ENCODE measurements around the gene SEMA3F. TPM values are rescaled to one million over a fixed set of nuclear protein-coding genes. Genes with fewer than 3 reads are reported as not detected.

Gene SEMA3F
- total RNA-seq, 1 donor from 2014 or later: 14.5 TPM

DNA sequence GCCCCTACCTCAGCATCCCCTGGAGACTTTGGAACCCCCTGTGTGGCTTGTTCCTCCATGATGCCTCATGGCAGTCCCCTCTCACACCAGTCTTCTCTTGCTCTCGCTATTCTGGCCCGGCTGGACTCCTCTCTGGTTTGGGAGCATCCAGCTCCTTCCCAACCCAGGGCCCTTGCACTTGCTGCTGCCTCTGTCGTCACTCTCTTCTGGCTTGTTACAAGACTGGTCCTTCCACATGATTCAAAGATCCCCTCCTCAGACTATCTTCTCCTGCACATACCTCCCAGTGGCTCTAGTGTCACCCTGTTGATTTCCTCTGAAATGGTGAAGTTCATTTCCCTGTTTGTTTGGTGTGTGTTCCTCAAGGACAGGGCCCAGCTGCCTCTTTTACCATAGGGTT is 74.4 kb downstream of the SEMA3F start:
- Mint-ChIP-seq H3K27me3 (ENCODE audit: insufficient read depth, low read depth) (peaks cover 15% of the 10 kb centered on the region), H3K4me1 (peaks cover 71% of the 10 kb centered on the region), H3K27ac (peak overlapping the region; percentile 20), H3K36me3 (peaks cover 5% of the 10 kb centered on the region), H3K4me3 (peak overlapping the region; percentile 25), H3K9me3 (no peaks in the 10 kb centered on the region)
- Histone ChIP-seq H3K79me2 (ENCODE audit: low read depth) (no peaks in the 10 kb centered on the region), H4K20me1 (ENCODE audit: low read depth) (no peaks in the 10 kb centered on the region), H3K36me3 (no peaks in the 10 kb centered on the region), H3K27ac (no peak overlapping the region), H3K4me3 (no peak overlapping the region), H3F3A (ENCODE audit: low read depth) (peaks cover 14% of the 10 kb centered on the region), H2AFZ (replicated peaks) (no peak overlapping the region), H3K9me3 (ENCODE audit: low read depth) (no peaks in the 10 kb centered on the region), H3K4me2 (no peak overlapping the region), H3K9ac (no peak overlapping the region), H3K27me3 (peaks cover 12% of the 10 kb centered on the region), H3K4me1 (peaks cover 38% of the 10 kb centered on the region)
- DNase-seq (ENCODE audit: low spot score): no peak
- no peak for TF ChIP-seq EZH2phosphoT487 (IDR thresholded peaks at IDR 0.05)
- TF ChIP-seq, protein P1, sequence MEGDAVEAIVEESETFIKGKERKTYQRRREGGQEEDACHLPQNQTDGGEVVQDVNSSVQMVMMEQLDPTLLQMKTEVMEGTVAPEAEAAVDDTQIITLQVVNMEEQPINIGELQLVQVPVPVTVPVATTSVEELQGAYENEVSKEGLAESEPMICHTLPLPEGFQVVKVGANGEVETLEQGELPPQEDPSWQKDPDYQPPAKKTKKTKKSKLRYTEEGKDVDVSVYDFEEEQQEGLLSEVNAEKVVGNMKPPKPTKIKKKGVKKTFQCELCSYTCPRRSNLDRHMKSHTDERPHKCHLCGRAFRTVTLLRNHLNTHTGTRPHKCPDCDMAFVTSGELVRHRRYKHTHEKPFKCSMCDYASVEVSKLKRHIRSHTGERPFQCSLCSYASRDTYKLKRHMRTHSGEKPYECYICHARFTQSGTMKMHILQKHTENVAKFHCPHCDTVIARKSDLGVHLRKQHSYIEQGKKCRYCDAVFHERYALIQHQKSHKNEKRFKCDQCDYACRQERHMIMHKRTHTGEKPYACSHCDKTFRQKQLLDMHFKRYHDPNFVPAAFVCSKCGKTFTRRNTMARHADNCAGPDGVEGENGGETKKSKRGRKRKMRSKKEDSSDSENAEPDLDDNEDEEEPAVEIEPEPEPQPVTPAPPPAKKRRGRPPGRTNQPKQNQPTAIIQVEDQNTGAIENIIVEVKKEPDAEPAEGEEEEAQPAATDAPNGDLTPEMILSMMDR (IDR thresholded peaks at IDR 0.05): no peak
- TF ChIP-seq EZH2 (IDR thresholded peaks at IDR 0.05): no peak

DNA sequence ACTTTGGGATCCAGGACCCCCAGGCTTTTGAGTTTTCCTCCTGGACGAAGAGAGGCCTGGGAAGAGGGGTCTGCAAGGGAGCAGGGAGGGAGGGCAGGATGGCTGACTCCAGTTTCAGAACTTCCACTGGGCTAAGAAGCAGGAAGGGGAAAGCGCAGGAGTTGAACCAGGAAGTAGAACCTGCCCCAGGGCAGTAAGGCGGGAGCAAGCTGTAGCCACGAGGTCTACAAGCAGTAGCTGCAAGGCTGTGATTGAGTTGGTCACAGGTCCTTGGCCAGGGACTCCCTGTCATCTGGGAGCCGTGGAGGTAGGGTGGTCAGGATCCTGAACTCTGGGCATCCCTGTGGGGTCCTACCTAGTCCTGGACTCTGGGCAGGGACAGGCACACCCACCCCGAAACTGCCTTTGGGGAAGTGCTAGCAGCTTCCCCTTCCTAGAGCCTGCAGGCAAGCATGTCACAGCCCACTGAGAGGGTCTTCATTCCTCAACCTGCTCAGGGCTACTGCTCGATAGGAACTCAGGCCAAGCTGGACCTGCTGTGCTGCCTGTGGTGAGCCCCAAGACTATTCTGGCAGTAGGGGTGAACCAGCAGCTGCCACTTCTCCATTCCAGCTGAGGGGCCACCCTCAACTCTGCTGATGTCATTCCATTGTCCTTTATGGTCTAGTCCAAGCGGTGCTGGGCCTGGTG is 75.1 kb downstream of the SEMA3F start:
- H3K27ac ChIP-seq: no peak overlapping the region
- peaks cover 68% of the 10 kb centered on the region for H3K4me1 Mint-ChIP-seq

DNA sequence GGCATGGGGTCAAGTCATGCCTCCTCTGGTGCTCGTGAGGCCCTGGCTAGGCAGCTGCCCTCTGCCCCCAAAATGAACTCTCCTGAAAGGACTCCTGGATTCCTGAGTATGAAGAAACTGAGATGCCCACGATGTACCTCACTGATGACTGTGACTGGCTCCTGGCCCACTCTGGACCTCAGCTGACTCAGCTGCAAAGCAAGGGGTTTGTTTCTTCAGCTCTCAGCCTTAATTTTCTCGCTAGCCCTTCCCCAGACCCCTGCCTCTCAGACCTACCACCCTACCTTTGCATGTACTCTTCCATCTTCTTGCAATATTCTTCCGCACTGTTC is 75.6 kb downstream of the SEMA3F start:
- Mint-ChIP-seq H3K27ac (peak overlapping the region; percentile 20), H3K4me1 (peaks cover 70% of the 10 kb centered on the region), H3K27me3 (ENCODE audit: insufficient read depth, low read depth) (peaks cover 13% of the 10 kb centered on the region), H3K9me3 (no peaks in the 10 kb centered on the region), H3K36me3 (peaks cover 5% of the 10 kb centered on the region), H3K4me3 (no peak overlapping the region)
- no peaks in the 10 kb centered on the region for H3K9me3 ChIP-seq (ENCODE audit: low read depth)
- TF ChIP-seq EZH2phosphoT487 (IDR thresholded peaks at IDR 0.05): no peak
- TF ChIP-seq, protein P1 (IDR thresholded peaks at IDR 0.05): no peak
- TF ChIP-seq EZH2 (IDR thresholded peaks at IDR 0.05): no peak
- no peak for DNase-seq (ENCODE audit: low spot score)
- H3K36me3 ChIP-seq: no peaks in the 10 kb centered on the region
- peaks cover 38% of the 10 kb centered on the region for H3K4me1 ChIP-seq
- H2AFZ ChIP-seq (replicated peaks): no peak overlapping the region
- H3K4me3 ChIP-seq: no peak overlapping the region
- H3K27ac ChIP-seq: no peak overlapping the region
- H3K4me2 ChIP-seq: peak overlapping the region; percentile 45
- H3F3A ChIP-seq (ENCODE audit: low read depth): peaks cover 26% of the 10 kb centered on the region
- no peak overlapping the region for H3K9ac ChIP-seq
- peaks cover 12% of the 10 kb centered on the region for H3K27me3 ChIP-seq
- H4K20me1 ChIP-seq (ENCODE audit: low read depth): no peaks in the 10 kb centered on the region
- no peaks in the 10 kb centered on the region for H3K79me2 ChIP-seq (ENCODE audit: low read depth)

More for the DNA sequence above, 75.1 kb downstream of the SEMA3F start:
- Histone ChIP-seq H3K9ac (no peak overlapping the region), H3K27me3 (peaks cover 12% of the 10 kb centered on the region), H3K4me3 (no peak overlapping the region), H3K4me2 (no peak overlapping the region), H3K79me2 (ENCODE audit: low read depth) (no peaks in the 10 kb centered on the region), H3F3A (ENCODE audit: low read depth) (peaks cover 22% of the 10 kb centered on the region), H3K36me3 (no peaks in the 10 kb centered on the region), H3K9me3 (ENCODE audit: low read depth) (no peaks in the 10 kb centered on the region), H4K20me1 (ENCODE audit: low read depth) (no peaks in the 10 kb centered on the region), H3K4me1 (peaks cover 38% of the 10 kb centered on the region), H2AFZ (replicated peaks) (no peak overlapping the region)
- TF ChIP-seq EZH2phosphoT487 (IDR thresholded peaks at IDR 0.05) (no peak), EZH2 (IDR thresholded peaks at IDR 0.05) (no peak)
- TF ChIP-seq, protein P1 (IDR thresholded peaks at IDR 0.05): no peak
- Mint-ChIP-seq H3K36me3 (peaks cover 5% of the 10 kb centered on the region), H3K4me3 (peak overlapping the region; percentile 58), H3K27me3 (ENCODE audit: insufficient read depth, low read depth) (peaks cover 14% of the 10 kb centered on the region), H3K27ac (peak overlapping the region; percentile 20), H3K9me3 (no peaks in the 10 kb centered on the region)
- no peak for DNase-seq (ENCODE audit: low spot score)
